ENCODE data around the gene FGF18. TPM values are rescaled to one million over a fixed set of nuclear protein-coding genes. Genes with fewer than 3 reads are reported as not detected.

FGF18 gene
- total and polyA plus RNA-seq, 10 of the 15 experiments (the other 5 are each of a cell fraction or from before 2014, with no cell fraction given) = 0.03 to 0.10 (median 0.06) TPM; not detected in 5

DNA sequence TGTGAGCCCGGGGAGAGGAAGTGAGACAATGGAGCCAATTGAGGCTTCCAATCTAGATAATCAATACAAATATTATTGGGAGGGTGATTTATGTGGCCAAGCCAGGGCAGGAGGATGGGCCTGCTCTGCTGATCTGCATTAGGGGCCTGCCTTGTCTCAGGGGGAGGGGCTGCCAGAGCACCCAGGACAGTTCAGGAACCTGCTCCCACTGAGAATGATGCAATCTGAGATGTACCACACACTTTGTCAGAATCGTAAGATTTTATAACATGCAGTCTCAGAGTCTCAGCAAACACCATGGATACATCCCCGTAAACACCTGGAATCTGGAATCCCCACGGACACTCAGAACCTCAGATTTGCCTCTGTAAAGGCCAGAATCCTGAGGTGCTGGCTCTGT lies 19.3 kb downstream of the FGF18 start (continued):
- no peak for TF ChIP-seq SPI1 (IDR thresholded peaks at IDR 0.05; ENCODE audit: borderline replicate concordance, insufficient read depth, low read depth, low read length)

DNA sequence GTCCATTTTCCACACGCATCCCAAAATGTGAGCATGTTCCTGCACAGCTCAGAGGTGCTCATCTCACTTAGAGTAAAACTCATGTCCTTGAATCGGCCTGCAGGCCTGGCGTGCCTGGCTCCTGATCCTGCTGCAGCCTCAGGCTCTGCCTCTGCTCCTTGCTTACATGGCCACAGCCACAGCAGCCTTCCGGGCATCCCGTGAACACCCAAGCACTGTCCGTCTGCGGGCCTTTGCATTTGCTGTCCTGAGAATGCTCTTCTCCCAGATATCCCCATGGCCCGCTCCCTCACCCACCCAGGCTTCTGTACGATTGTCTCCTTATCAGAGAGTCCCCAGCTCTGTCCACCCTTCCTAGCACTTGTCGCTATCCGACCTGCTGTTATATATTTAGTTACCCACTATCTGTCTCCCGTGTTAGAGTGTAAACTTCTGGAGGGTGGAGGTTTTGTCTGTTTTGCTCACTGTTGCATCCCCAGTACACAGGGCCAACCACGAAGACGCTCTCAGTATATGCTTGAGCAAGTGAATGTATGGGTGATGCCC lies 21.9 kb downstream of the FGF18 start:
- Histone ChIP-seq H3K36me3 (ENCODE audit: control insufficient read depth in 2 of 2, insufficient read depth in 2 of 2, low read length in 1 of 2) (no peaks in the 10 kb centered on the region), H2AFZ (ENCODE audit: control insufficient read depth, low read depth, low read length) (no peak overlapping the region), H3K9ac (ENCODE audit: control insufficient read depth, insufficient read depth, low read length) (no peak overlapping the region), H4K20me1 (ENCODE audit: control insufficient read depth, insufficient read depth) (no peaks in the 10 kb centered on the region), H3K79me2 (ENCODE audit: control insufficient read depth, insufficient read depth, low read length) (no peaks in the 10 kb centered on the region), H3K27me3 (replicated peaks in 1 of 2; ENCODE audit: control insufficient read depth in 2 of 2, insufficient read depth in 2 of 2, low read length in 1 of 2) (no peaks in the 10 kb centered on the region; a peak in 1 of 4 replicates), H3K9me3 (replicated peaks; ENCODE audit: control insufficient read depth, insufficient read depth, low read length) (no peaks in the 10 kb centered on the region), H3K4me2 (ENCODE audit: control insufficient read depth, insufficient read depth) (no peak overlapping the region), H3K27ac (ENCODE audit: control insufficient read depth, insufficient read depth) (no peak overlapping the region), H3K4me1 (ENCODE audit: control insufficient read depth, insufficient read depth, low read length) (no peaks in the 10 kb centered on the region), H3K4me3 (no peak overlapping the region)
- WGBS (ENCODE audit: insufficient coverage, insufficient replicate concordance, low lambda C conversion rate, missing lambda C conversion rate) = 57% methylated on average over 14 of the region's 14 CpGs
- RAD21 ChIA-PET (ENCODE audit: unreplicated experiment) = no interaction called here
- SMC1A ChIA-PET (ENCODE audit: uncharacterized antibody, unreplicated experiment) = interaction anchor here (0.5 to 0.6 kb wide), 2 partner anchors 8 to 185 kb away, joined by 3 read pairs; no protein-coding TSS in a partner anchor
- CTCF ChIA-PET = no interaction called here
- FAIRE-seq (no peak), DNase-seq (ENCODE audit: low read depth, low spot score) (no peak), ATAC-seq (no peak)
- intact Hi-C loops (cut with micrococcal nuclease; ENCODE audit: unreplicated experiment) = no loop called here
- in situ Hi-C loops (cut with MboI) = no loop called here
- POLR2A ChIA-PET = no interaction called here
- no TSS peak for BruUV-seq (replicated peaks)
- TF ChIP-seq HDAC2 (IDR thresholded peaks at IDR 0.05) = no peak
- TF ChIP-seq, protein P1, sequence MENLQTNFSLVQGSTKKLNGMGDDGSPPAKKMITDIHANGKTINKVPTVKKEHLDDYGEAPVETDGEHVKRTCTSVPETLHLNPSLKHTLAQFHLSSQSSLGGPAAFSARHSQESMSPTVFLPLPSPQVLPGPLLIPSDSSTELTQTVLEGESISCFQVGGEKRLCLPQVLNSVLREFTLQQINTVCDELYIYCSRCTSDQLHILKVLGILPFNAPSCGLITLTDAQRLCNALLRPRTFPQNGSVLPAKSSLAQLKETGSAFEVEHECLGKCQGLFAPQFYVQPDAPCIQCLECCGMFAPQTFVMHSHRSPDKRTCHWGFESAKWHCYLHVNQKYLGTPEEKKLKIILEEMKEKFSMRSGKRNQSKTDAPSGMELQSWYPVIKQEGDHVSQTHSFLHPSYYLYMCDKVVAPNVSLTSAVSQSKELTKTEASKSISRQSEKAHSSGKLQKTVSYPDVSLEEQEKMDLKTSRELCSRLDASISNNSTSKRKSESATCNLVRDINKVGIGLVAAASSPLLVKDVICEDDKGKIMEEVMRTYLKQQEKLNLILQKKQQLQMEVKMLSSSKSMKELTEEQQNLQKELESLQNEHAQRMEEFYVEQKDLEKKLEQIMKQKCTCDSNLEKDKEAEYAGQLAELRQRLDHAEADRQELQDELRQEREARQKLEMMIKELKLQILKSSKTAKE (IDR thresholded peaks at IDR 0.05; ENCODE audit: low read depth, poor library complexity, severe bottlenecking) = no peak
